Neutrophil (primary cell): ENCODE data around the gene SMG5.

ENCODE experiments used
- H3K27ac ChIP-seq: fragments of 200-600 bp; sonication (generic); 2 replicates; pipeline ENCODE4 v1.5.1; 2016; ENCODE audit warnings: mild to moderate bottlenecking, moderate library complexity
- H3K27me3 ChIP-seq: fragments of 200-600 bp; sonication (generic); 2 replicates; pipeline ENCODE4 v1.6.0; 2016; ENCODE audit warnings: mild to moderate bottlenecking
- H3K36me3 ChIP-seq: fragments of 200-600 bp; sonication (generic); 2 replicates; pipeline ENCODE4 v1.5.1; 2017
- H3K4me1 ChIP-seq, 2 experiments: fragments of 200-600 bp in 1 of 2; sonication (generic) in 1 of 2; 1 replicate in 1 of 2; 2 replicates in 1 of 2; pipeline versions ENCODE4 v1.5.1 to v1.6.1; 2013 to 2016; ENCODE audit warnings: low read depth in 1 of 2, low read length in 1 of 2, mild to moderate bottlenecking in 1 of 2, moderate library complexity in 1 of 2; ENCODE audit not compliant: control insufficient read depth in 1 of 2, insufficient read depth in 1 of 2
- H3K4me3 ChIP-seq, 2 experiments: fragments of 200-600 bp in 1 of 2; sonication (generic) in 1 of 2; 1 replicate in 1 of 2; 2 replicates in 1 of 2; pipeline ENCODE4 v1.5.1; 2013 to 2016; ENCODE audit warnings: low read depth in 1 of 2, low read length in 1 of 2, mild to moderate bottlenecking in 1 of 2, moderate library complexity in 1 of 2
- H3K9me3 ChIP-seq: fragments of 200-600 bp; sonication (generic); 2 replicates; pipeline ENCODE4 v1.5.1; 2016
- CTCF ChIP-seq: fragments of 200-600 bp; sonication (generic); IDR thresholded peaks from 2 replicates; pipeline ENCODE4 v1.5.1; 2016; ENCODE audit warnings: antibody characterized with exemption

The SMG5 gene

GRCh38 chr1:156281693-156282478, 739 bp downstream of the SMG5 start:
- H3K27me3 ChIP-seq, result no peaks in the 10 kb centered on the region
- TF ChIP-seq CTCF, result no peak
- H3K9me3 ChIP-seq, result no peaks in the 10 kb centered on the region
- H3K36me3 ChIP-seq, result peaks cover 30% of the 10 kb centered on the region
- H3K27ac ChIP-seq, result peak overlapping the region; percentile 94
- H3K4me1 ChIP-seq, result peaks cover 80 to 84% of the 10 kb centered on the region in 2 experiments
- H3K4me3 ChIP-seq, result peak overlapping the region; percentile 90 to 92

GRCh38 chr1:156281281-156281680, 1.3 kb downstream of the SMG5 start:
- no peak for TF ChIP-seq CTCF
- Histone ChIP-seq H3K9me3 (no peaks in the 10 kb centered on the region), H3K27ac (peak overlapping the region; percentile 94), H3K4me3 (peak overlapping the region; percentile 90 to 92), H3K4me1 (peaks cover 86 to 90% of the 10 kb centered on the region in 2 experiments), H3K36me3 (peaks cover 26% of the 10 kb centered on the region), H3K27me3 (no peaks in the 10 kb centered on the region)

- H3K27me3 ChIP-seq, result no peaks in the 10 kb centered on the region
Observed at GRCh38 chr1:156279837-156280236, 2.8 kb downstream of the SMG5 start.

GRCh38 chr1:156276966-156277381, 5.7 kb downstream of the SMG5 start:
- peak overlapping the region; percentile 25 to 50 for H3K4me3 ChIP-seq
- H3K27me3 ChIP-seq, result no peaks in the 10 kb centered on the region
- H3K27ac ChIP-seq, result peak overlapping the region; percentile 94
- no peaks in the 10 kb centered on the region for H3K9me3 ChIP-seq
- no peak for TF ChIP-seq CTCF
- peaks cover 52% of the 10 kb centered on the region for H3K36me3 ChIP-seq
- H3K4me1 ChIP-seq, result peaks cover 67 to 68% of the 10 kb centered on the region in 2 experiments

More at GRCh38 chr1:156279837-156280236, 2.8 kb downstream of the SMG5 start:
- H3K9me3 ChIP-seq, result no peaks in the 10 kb centered on the region
- H3K4me1 ChIP-seq, result peaks cover 91 to 95% of the 10 kb centered on the region in 2 experiments
- TF ChIP-seq CTCF, result no peak
- H3K36me3 ChIP-seq, result peaks cover 23% of the 10 kb centered on the region
- peak overlapping the region; percentile 94 for H3K27ac ChIP-seq
- no peak overlapping the region for H3K4me3 ChIP-seq

GRCh38 chr1:156276532-156276931, 6.1 kb downstream of the SMG5 start:
- no peak for TF ChIP-seq CTCF
- H3K9me3 ChIP-seq, result no peaks in the 10 kb centered on the region
- H3K27me3 ChIP-seq, result no peaks in the 10 kb centered on the region
- H3K36me3 ChIP-seq, result peaks cover 56% of the 10 kb centered on the region
- H3K4me3 ChIP-seq, result peak overlapping the region; percentile 25 to 50
- peak overlapping the region; percentile 94 for H3K27ac ChIP-seq
- peaks cover 63 to 64% of the 10 kb centered on the region in 2 experiments for H3K4me1 ChIP-seq
